Endothelial cell of umbilical vein (primary cell): Measurements from ENCODE around the gene PKDCC. TPM values are rescaled to one million over a fixed set of nuclear protein-coding genes. Genes with fewer than 3 reads are reported as not detected.

Source experiments
- BruUV-seq: library from RNA; stranded (reverse); fragments of 400-500 nt; replicated peaks from 2 replicates; lab custom pipeline; 2021; lab: Mats Ljungman, UMichigan
- CTCF ChIA-PET: fragments of 300-600, 350-600 bp; sonication (Branson Sonifier 250); formaldehyde crosslinking; loops from one replicate; lab custom pipeline; 2021; ENCODE audit warnings: antibody characterized with exemption, inconsistent platforms; lab: Charles Lee
- POLR2A ChIA-PET: fragments of 300-600, 350-600 bp; sonication (Branson Sonifier 250); formaldehyde crosslinking; loops from one replicate; lab custom pipeline; 2021; ENCODE audit warnings: antibody characterized with exemption, inconsistent platforms; lab: Charles Lee
- DNase-seq: peaks from one replicate; pipeline ENCODE4 v3.0.0-alpha.2; 2011; ENCODE audit warnings: low read depth, low spot score
- FAIRE-seq: peaks from 2 replicates; lab custom pipeline; 2011; peaks lifted over from hg19 to GRCh38; lab: Jason Lieb, UNC
- H2AFZ ChIP-seq: 2 replicates; pipeline ENCODE4 v1.6.0; 2012; ENCODE audit warnings: low read depth, low read length, control low read depth, inconsistent platforms
- H3K27ac ChIP-seq: 2 replicates; pipeline ENCODE4 v1.5.1; 2011; ENCODE audit warnings: low read depth, mild to moderate bottlenecking, control low read depth, low read length, moderate library complexity; ENCODE audit not compliant: insufficient read depth
- H3K27me3 ChIP-seq, 2 experiments: 2 replicates each; pipeline versions ENCODE4 v1.6.0 to v1.6.1; 2011; ENCODE audit warnings: low read length in 2 of 2, mixed read lengths in 1 of 2; ENCODE audit not compliant: control insufficient read depth in 2 of 2, insufficient read depth in 2 of 2
- H3K36me3 ChIP-seq, 2 experiments: 2 replicates in 1 of 2; 3 replicates in 1 of 2; pipeline ENCODE4 v1.5.1; 2011; ENCODE audit warnings: low read length in 2 of 2, mild to moderate bottlenecking in 1 of 2, moderate library complexity in 1 of 2; ENCODE audit not compliant: control insufficient read depth in 2 of 2, insufficient read depth in 2 of 2; ENCODE audit errors: extremely low read depth in 1 of 2
- H3K4me1 ChIP-seq: 3 replicates; pipeline ENCODE4 v1.5.1; 2011; ENCODE audit warnings: mild to moderate bottlenecking, low read length; ENCODE audit not compliant: control insufficient read depth, insufficient read depth; ENCODE audit errors: extremely low read depth
- H3K4me2 ChIP-seq: 2 replicates; pipeline ENCODE4 v1.6.1; 2011; ENCODE audit warnings: low read length, control low read depth, mixed read lengths; ENCODE audit not compliant: insufficient read depth
- H3K4me3 ChIP-seq, 3 experiments: fragments of 200-600 bp in 1 of 3; sonication (generic), shearing (Covaris generic) in 1 of 3; replicated peaks in 1 of 3; 2 replicates each; pipeline ENCODE4 v1.5.1; 2011 to 2016; ENCODE audit warnings: control low read depth in 3 of 3, low read length in 3 of 3, mild to moderate bottlenecking in 2 of 3, inconsistent platforms in 1 of 3, low read depth in 1 of 3, moderate library complexity in 1 of 3; ENCODE audit not compliant: insufficient read depth in 1 of 3
- H3K79me2 ChIP-seq: 2 replicates; pipeline ENCODE4 v1.6.0; 2012; ENCODE audit warnings: low read length, inconsistent platforms; ENCODE audit not compliant: control insufficient read depth, insufficient read depth
- H3K9ac ChIP-seq: replicated peaks from 2 replicates; pipeline ENCODE3; 2011; ENCODE audit warnings: low read length, control low read depth; ENCODE audit not compliant: insufficient read depth; ENCODE audit errors: extremely low read depth
- H3K9me1 ChIP-seq: replicated peaks from 3 replicates; pipeline ENCODE4 v1.6.0; 2011; ENCODE audit warnings: mild to moderate bottlenecking, low read length; ENCODE audit not compliant: control insufficient read depth, insufficient read depth; ENCODE audit errors: extremely low read depth
- H3K9me3 ChIP-seq: replicated peaks from 2 replicates; pipeline ENCODE4 v1.5.1; 2012; ENCODE audit warnings: low read length, inconsistent platforms; ENCODE audit not compliant: control insufficient read depth, insufficient read depth
- H4K20me1 ChIP-seq: replicated peaks from 2 replicates; pipeline ENCODE3; 2011; ENCODE audit warnings: mild to moderate bottlenecking, low read length; ENCODE audit not compliant: control insufficient read depth, insufficient read depth; ENCODE audit errors: extremely low read depth
- CTCF ChIP-seq, 2 donors: IDR thresholded peaks; 1 replicate in 1 of 2; 2 replicates in 1 of 2; pipeline ENCODE4 v1.5.1; 2011; ENCODE audit warnings: low read length in 2 of 2, mild to moderate bottlenecking in 2 of 2, moderate library complexity in 2 of 2, control low read depth in 1 of 2, inconsistent platforms in 1 of 2, low read depth in 1 of 2; ENCODE audit not compliant: insufficient read depth in 1 of 2; ENCODE audit errors: extremely low read depth in 1 of 2
- EZH2 ChIP-seq: IDR thresholded peaks from 2 replicates; pipeline ENCODE4 v1.6.1; 2012; ENCODE audit warnings: borderline replicate concordance, low read depth, mild to moderate bottlenecking, moderate library complexity, low read length, inconsistent platforms; ENCODE audit not compliant: severe bottlenecking
- FOS ChIP-seq: IDR thresholded peaks from 2 replicates; pipeline ENCODE4 v1.6.1; 2011; ENCODE audit warnings: mild to moderate bottlenecking, low read length, moderate library complexity, borderline replicate concordance; ENCODE audit not compliant: insufficient read depth
- GATA2 ChIP-seq: IDR thresholded peaks from 2 replicates; pipeline ENCODE4 v1.7.0; 2011; ENCODE audit warnings: low read depth, mild to moderate bottlenecking, moderate library complexity, mixed read lengths, low read length; ENCODE audit not compliant: insufficient read length, insufficient read depth
- JUN ChIP-seq: IDR thresholded peaks from 2 replicates; pipeline ENCODE4 v1.6.1; 2011; ENCODE audit warnings: borderline replicate concordance, low read depth; ENCODE audit not compliant: insufficient read length, insufficient read depth
- MAX ChIP-seq: IDR thresholded peaks from 2 replicates; pipeline ENCODE4 v1.6.1; 2011; ENCODE audit not compliant: insufficient read depth, insufficient read length
- MYC ChIP-seq: IDR thresholded peaks from one replicate; pipeline ENCODE4 v1.6.1; 2011; ENCODE audit warnings: mild to moderate bottlenecking, low read depth, low read length
- POLR2A ChIP-seq: IDR thresholded peaks from 2 replicates; pipeline ENCODE4 v1.6.1; 2012; ENCODE audit warnings: low read depth, mild to moderate bottlenecking, control low read depth, low read length
- POLR2AphosphoS5 ChIP-seq: IDR thresholded peaks from 2 replicates; pipeline ENCODE4 v1.6.1; 2012; ENCODE audit warnings: low read depth, mild to moderate bottlenecking, control low read depth, low read length, moderate library complexity; ENCODE audit not compliant: insufficient read depth
- dilution Hi-C: fragments of 300-500 bp; cut with MboI; formaldehyde crosslinking; loops from one replicate; pipeline ENCODE4 v1.15.0; 2019; ENCODE audit warnings: low sequenced_read_pairs; ENCODE audit not compliant: extremely low pct_ligation_motif_present
- intact Hi-C: fragments of 100-400 bp; cut with micrococcal nuclease; formaldehyde crosslinking; loops from one replicate; pipeline ENCODE4 v1.10.0; 2022
- polyA plus RNA-seq, 4 experiments: library from polyadenylated mRNA; depleted of rRNA in 3 of 4; stranded (reverse) in 3 of 4; unstranded in 1 of 4; fragments of >200 nt; gene quantifications; 2 replicates each; pipeline versions ENCODE4 v1.2.1 to v1.2.3, GENCODE V29; 2011 to 2012; ENCODE audit warnings: missing spikeins in 1 of 4
- total RNA-seq: library from RNA; stranded (reverse); gene quantifications from 2 replicates; pipeline ENCODE4 v1.2.3, GENCODE V29; 2021

The PKDCC gene
- total and polyA plus RNA-seq, 2 donors (not counting 3 experiments of a cell fraction or from before 2014, with no cell fraction given) = 3.0 to 5.9 TPM

GRCh38 chr2:42032224-42032620, 15.6 kb upstream of the PKDCC start:
- Histone ChIP-seq H3K27me3 (peaks cover 5 to 7% of the 10 kb centered on the region in 2 experiments), H3K79me2 (no peaks in the 10 kb centered on the region), H3K27ac (no peak overlapping the region), H3K9ac (no peak overlapping the region), H3K4me2 (no peak overlapping the region), H3K9me1 (no peaks in the 10 kb centered on the region), H4K20me1 (no peaks in the 10 kb centered on the region), H2AFZ (no peak overlapping the region), H3K9me3 (no peaks in the 10 kb centered on the region), H3K4me1 (no peaks in the 10 kb centered on the region), H3K4me3 (no peak overlapping the region), H3K36me3 (no peaks in the 10 kb centered on the region)
- no peak for DNase-seq
- TF ChIP-seq POLR2AphosphoS5 (no peak), POLR2A (no peak), FOS (no peak), CTCF (IDR thresholded peaks at IDR 0.05; ENCODE audit: extremely low read depth in 1 of 2, insufficient read depth in 1 of 2, low read depth in 1 of 2, low read length in 2 of 2) (no peak), MYC (no peak), EZH2 (no peak), MAX (no peak), JUN (no peak), GATA2 (no peak)
- FAIRE-seq = no peak
- CTCF ChIA-PET = no interaction called here
- BruUV-seq = no TSS peak
- POLR2A ChIA-PET = interaction anchor here (0.6 kb wide), 1 partner anchor 12 kb away, joined by 3 read pairs; no protein-coding TSS in a partner anchor
- dilution Hi-C loops = no loop called here
- intact Hi-C loops = no loop called here
